ENCODE results near the gene CDH20.
"Not testable (repeated sequence)": the region's sequence is repeated elsewhere in the genome, so short reads cannot be mapped to it uniquely, and the experiment has no call there.

CDH20 gene

GRCh38 chr18:61348230-61348629, 15.0 kb downstream of the CDH20 start:
- no peak for DNase-seq (ENCODE audit: low read depth in 3 of 3)

GRCh38 chr18:61350578-61350977, 17.3 kb downstream of the CDH20 start:
- no peak for DNase-seq (ENCODE audit: low read depth in 3 of 3)

GRCh38 chr18:61352059-61352458, 18.8 kb downstream of the CDH20 start:
- no peak for DNase-seq (ENCODE audit: low read depth in 3 of 3)

- DNase-seq (ENCODE audit: low read depth in 3 of 3), result no peak
These were observed 19.4 kb downstream of the CDH20 start for GRCh38 chr18:61352611-61353010.

- DNase-seq (ENCODE audit: low read depth in 3 of 3), result no peak
These were observed 27.5 kb downstream of the CDH20 start for GRCh38 chr18:61360404-61361383.

- no peak for DNase-seq (ENCODE audit: low read depth in 3 of 3)
These were observed 29.3 kb downstream of the CDH20 start for GRCh38 chr18:61362511-61362910.

GRCh38 chr18:61364953-61365352, 31.7 kb downstream of the CDH20 start:
- DNase-seq (ENCODE audit: low read depth in 3 of 3), result no peak

GRCh38 chr18:61368001-61368400, 34.8 kb downstream of the CDH20 start:
- DNase-seq (ENCODE audit: low read depth in 3 of 3), result no peak

GRCh38 chr18:61369671-61370070, 36.4 kb downstream of the CDH20 start:
- DNase-seq (ENCODE audit: low read depth in 3 of 3), result not testable (repeated sequence)

GRCh38 chr18:61371111-61371510, 37.9 kb downstream of the CDH20 start:
- no peak for DNase-seq (ENCODE audit: low read depth in 3 of 3)

- DNase-seq (ENCODE audit: low read depth in 3 of 3), result no peak
These were observed 46.6 kb downstream of the CDH20 start for GRCh38 chr18:61379827-61380226.

- no peak for DNase-seq (ENCODE audit: low read depth in 3 of 3)
These were observed 54.8 kb downstream of the CDH20 start for GRCh38 chr18:61388010-61388409.

GRCh38 chr18:61394983-61395382, 61.8 kb downstream of the CDH20 start:
- DNase-seq (ENCODE audit: low read depth in 3 of 3), result no peak

- DNase-seq (ENCODE audit: low read depth in 3 of 3), result no peak
These were observed 64.0 kb downstream of the CDH20 start for GRCh38 chr18:61397222-61397621.

- no peak for DNase-seq (ENCODE audit: low read depth in 3 of 3)
These were observed 65.9 kb downstream of the CDH20 start for GRCh38 chr18:61398961-61399705.

GRCh38 chr18:61400016-61400635, 66.9 kb downstream of the CDH20 start:
- no peak for DNase-seq (ENCODE audit: low read depth in 3 of 3)

GRCh38 chr18:61400716-61401115, 67.5 kb downstream of the CDH20 start:
- DNase-seq (ENCODE audit: low read depth in 3 of 3), result no peak

GRCh38 chr18:61402726-61403125, 69.5 kb downstream of the CDH20 start:
- no peak for DNase-seq (ENCODE audit: low read depth in 3 of 3)

GRCh38 chr18:61413396-61413795, 80.2 kb downstream of the CDH20 start:
- DNase-seq (ENCODE audit: low read depth in 3 of 3), result no peak

- no peak for DNase-seq (ENCODE audit: low read depth in 3 of 3)
These were observed 80.9 kb downstream of the CDH20 start for GRCh38 chr18:61414086-61414485.

- DNase-seq (ENCODE audit: low read depth in 3 of 3), result no peak
These were observed 86.5 kb downstream of the CDH20 start for GRCh38 chr18:61419763-61420162.

GRCh38 chr18:61420218-61420885, 87.1 kb downstream of the CDH20 start:
- DNase-seq (ENCODE audit: low read depth in 3 of 3), result no peak
